ENCODE results near the gene FNIP1. TPM values are rescaled to one million over a fixed set of nuclear protein-coding genes. Genes with fewer than 3 reads are reported as not detected.
"Not testable (repeated sequence)": the region's sequence is repeated elsewhere in the genome, so short reads cannot be mapped to it uniquely, and the experiment has no call there.

Gene FNIP1
- total RNA-seq, 1 donor from 2014 or later, result 30.6 TPM

DNA sequence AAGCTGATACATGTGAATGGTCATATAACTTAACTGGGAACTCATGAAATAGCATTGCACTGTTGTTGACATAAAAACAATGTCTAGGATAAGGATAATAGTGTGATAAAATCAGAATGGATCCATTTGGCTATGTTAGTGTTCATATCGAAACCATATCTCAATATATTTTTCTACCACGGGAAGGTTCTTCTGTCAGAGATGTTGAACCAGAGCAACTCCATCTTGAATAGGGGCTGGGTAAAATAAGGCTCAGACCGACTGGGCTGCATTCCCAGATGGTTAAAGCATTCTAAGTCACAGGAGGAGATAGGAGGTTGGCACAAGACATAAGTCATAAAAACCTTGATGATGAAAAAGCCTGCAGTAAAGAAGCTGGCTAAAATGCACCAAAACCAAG lies 56.3 kb downstream of the FNIP1 start:
- Mint-ChIP-seq H3K27ac (ENCODE audit: unreplicated experiment) (no peak overlapping the region), H3K9me3 (ENCODE audit: unreplicated experiment) (no peaks in the 10 kb centered on the region), H3K36me3 (ENCODE audit: low read depth, unreplicated experiment) (peaks cover 14% of the 10 kb centered on the region), H3K4me1 (ENCODE audit: unreplicated experiment) (no peaks in the 10 kb centered on the region), H3K27me3 (ENCODE audit: unreplicated experiment) (no peaks in the 10 kb centered on the region), H3K4me3 (ENCODE audit: unreplicated experiment) (no peak overlapping the region)
- DNase-seq (ENCODE audit: low spot score), result no peak
- TF ChIP-seq, protein P1, sequence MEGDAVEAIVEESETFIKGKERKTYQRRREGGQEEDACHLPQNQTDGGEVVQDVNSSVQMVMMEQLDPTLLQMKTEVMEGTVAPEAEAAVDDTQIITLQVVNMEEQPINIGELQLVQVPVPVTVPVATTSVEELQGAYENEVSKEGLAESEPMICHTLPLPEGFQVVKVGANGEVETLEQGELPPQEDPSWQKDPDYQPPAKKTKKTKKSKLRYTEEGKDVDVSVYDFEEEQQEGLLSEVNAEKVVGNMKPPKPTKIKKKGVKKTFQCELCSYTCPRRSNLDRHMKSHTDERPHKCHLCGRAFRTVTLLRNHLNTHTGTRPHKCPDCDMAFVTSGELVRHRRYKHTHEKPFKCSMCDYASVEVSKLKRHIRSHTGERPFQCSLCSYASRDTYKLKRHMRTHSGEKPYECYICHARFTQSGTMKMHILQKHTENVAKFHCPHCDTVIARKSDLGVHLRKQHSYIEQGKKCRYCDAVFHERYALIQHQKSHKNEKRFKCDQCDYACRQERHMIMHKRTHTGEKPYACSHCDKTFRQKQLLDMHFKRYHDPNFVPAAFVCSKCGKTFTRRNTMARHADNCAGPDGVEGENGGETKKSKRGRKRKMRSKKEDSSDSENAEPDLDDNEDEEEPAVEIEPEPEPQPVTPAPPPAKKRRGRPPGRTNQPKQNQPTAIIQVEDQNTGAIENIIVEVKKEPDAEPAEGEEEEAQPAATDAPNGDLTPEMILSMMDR (IDR thresholded peaks at IDR 0.05; ENCODE audit: unreplicated experiment), result no peak

DNA sequence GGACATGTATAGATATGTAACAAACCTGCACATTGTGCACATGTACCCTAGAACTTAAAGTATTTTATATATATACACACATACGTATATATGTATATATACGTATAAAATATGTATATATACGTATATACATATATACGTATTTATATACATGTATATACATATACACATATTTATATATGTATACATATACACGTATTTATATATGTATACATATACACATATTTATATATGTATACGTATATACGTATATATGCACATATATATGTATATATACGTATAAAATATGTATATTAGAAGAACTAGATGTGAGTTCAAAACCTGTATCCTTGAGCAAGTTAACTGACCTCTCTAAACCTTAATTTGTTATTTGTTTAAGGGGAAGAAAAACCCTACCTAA lies 61.4 kb downstream of the FNIP1 start:
- H3K4me1 Mint-ChIP-seq (ENCODE audit: unreplicated experiment), result no peaks in the 10 kb centered on the region
- H3K4me3 Mint-ChIP-seq (ENCODE audit: unreplicated experiment), result no peak overlapping the region
- no peaks in the 10 kb centered on the region for H3K9me3 Mint-ChIP-seq (ENCODE audit: unreplicated experiment)

DNA sequence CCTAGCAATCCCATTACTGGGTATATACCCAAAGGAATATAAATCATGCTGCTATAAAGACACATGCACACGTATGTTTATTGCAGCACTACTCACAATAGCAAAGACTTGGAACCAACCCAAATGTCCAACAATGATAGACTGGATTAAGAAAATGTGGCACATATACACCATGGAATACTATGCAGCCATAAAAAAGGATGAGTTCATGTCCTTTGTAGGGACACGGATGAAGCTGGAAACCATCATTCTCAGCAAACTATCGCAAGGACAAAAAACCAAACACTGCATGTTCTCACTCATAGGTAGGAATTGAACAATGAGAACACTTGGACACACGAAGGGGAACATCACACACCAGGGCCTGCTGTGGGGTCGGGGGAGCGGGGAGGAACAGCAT lies 61.9 kb downstream of the FNIP1 start:
- DNase-seq (ENCODE audit: low spot score); H3K27me3 Mint-ChIP-seq (ENCODE audit: unreplicated experiment); H3K4me1 Mint-ChIP-seq (ENCODE audit: unreplicated experiment); H3K36me3 Mint-ChIP-seq (ENCODE audit: low read depth, unreplicated experiment); H3K9me3 Mint-ChIP-seq (ENCODE audit: unreplicated experiment); H3K4me3 Mint-ChIP-seq (ENCODE audit: unreplicated experiment); H3K27ac Mint-ChIP-seq (ENCODE audit: unreplicated experiment): not testable (repeated sequence)

More for the DNA sequence above, 61.4 kb downstream of the FNIP1 start:
- TF ChIP-seq, protein P1 (IDR thresholded peaks at IDR 0.05; ENCODE audit: unreplicated experiment), result no peak
- Mint-ChIP-seq H3K36me3 (ENCODE audit: low read depth, unreplicated experiment) (peaks cover 4% of the 10 kb centered on the region), H3K27ac (ENCODE audit: unreplicated experiment) (no peak overlapping the region), H3K27me3 (ENCODE audit: unreplicated experiment) (no peaks in the 10 kb centered on the region)
- DNase-seq (ENCODE audit: low spot score), result no peak

DNA sequence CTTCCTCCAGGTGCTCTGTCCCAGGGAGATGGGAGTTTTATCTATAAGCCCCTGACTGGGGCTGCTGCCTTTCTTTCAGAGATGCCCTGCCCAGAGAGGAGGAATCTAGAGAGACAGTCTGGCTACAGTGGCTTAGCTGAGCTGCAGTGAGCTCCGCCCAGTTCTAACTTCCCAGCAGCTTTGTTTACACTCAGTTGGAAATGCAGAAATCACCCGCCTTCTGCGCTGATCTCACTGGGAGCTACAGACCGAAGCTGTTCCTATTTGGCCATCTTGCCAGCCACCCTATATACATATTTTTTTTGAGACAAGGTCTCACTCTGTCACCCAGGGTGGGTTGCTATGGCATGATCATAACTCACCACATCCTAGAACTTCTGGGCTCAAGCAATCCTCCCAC lies 67.5 kb downstream of the FNIP1 start:
- not testable (repeated sequence) for H3K9me3 Mint-ChIP-seq (ENCODE audit: unreplicated experiment); H3K27ac Mint-ChIP-seq (ENCODE audit: unreplicated experiment); H3K4me1 Mint-ChIP-seq (ENCODE audit: unreplicated experiment); DNase-seq (ENCODE audit: low spot score); H3K27me3 Mint-ChIP-seq (ENCODE audit: unreplicated experiment); H3K4me3 Mint-ChIP-seq (ENCODE audit: unreplicated experiment)
- peaks cover 24% of the 10 kb centered on the region for H3K36me3 Mint-ChIP-seq (ENCODE audit: low read depth, unreplicated experiment)

DNA sequence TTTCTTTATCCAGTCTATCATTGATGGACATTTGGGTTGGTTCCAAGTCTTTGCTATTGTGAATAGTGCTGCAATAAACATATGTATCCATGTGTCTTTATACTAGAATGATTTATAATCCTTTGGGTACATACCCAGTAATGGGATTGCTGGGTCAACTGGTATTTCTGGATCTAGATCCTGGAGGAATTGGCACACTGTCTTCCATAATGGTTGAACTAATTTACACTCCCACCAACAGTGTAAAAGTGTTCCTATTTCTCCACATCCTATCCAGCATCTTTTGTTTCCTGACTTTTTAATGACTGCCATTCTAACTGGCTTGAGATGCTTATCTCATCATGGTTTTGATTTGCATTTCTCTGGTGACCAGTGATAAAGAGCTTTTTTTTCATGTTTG lies 72.7 kb downstream of the FNIP1 start:
- H3K36me3 Mint-ChIP-seq (ENCODE audit: low read depth, unreplicated experiment), result peaks cover 24% of the 10 kb centered on the region
- not testable (repeated sequence) for H3K4me1 Mint-ChIP-seq (ENCODE audit: unreplicated experiment); H3K4me3 Mint-ChIP-seq (ENCODE audit: unreplicated experiment); H3K9me3 Mint-ChIP-seq (ENCODE audit: unreplicated experiment); H3K27me3 Mint-ChIP-seq (ENCODE audit: unreplicated experiment); DNase-seq (ENCODE audit: low spot score); H3K27ac Mint-ChIP-seq (ENCODE audit: unreplicated experiment)

DNA sequence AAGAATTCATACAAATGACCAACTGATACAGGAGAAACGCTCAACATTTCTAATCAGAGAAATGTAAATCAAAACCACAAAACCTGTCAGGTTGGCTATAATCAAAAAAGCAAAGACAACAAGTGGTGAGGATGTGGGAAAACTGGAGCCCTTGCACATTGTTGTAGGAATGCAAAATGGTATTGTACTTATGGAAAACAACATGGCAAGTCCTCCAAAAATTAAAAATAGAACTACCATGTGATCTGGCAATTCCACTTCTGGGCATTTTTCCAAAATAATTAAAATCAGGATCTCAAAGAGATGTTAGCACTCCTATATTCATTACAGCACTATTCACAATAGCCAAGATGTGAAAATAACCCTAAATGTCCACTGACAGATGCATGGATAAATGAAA lies 76.1 kb downstream of the FNIP1 start:
- Mint-ChIP-seq H3K4me3 (ENCODE audit: unreplicated experiment) (no peak overlapping the region), H3K27ac (ENCODE audit: unreplicated experiment) (no peak overlapping the region), H3K27me3 (ENCODE audit: unreplicated experiment) (peaks cover 2% of the 10 kb centered on the region), H3K36me3 (ENCODE audit: low read depth, unreplicated experiment) (peaks cover 17% of the 10 kb centered on the region), H3K4me1 (ENCODE audit: unreplicated experiment) (peaks cover 2% of the 10 kb centered on the region), H3K9me3 (ENCODE audit: unreplicated experiment) (no peaks in the 10 kb centered on the region)
- no peak for DNase-seq (ENCODE audit: low spot score)
- TF ChIP-seq, protein P1 (IDR thresholded peaks at IDR 0.05; ENCODE audit: unreplicated experiment), result no peak

DNA sequence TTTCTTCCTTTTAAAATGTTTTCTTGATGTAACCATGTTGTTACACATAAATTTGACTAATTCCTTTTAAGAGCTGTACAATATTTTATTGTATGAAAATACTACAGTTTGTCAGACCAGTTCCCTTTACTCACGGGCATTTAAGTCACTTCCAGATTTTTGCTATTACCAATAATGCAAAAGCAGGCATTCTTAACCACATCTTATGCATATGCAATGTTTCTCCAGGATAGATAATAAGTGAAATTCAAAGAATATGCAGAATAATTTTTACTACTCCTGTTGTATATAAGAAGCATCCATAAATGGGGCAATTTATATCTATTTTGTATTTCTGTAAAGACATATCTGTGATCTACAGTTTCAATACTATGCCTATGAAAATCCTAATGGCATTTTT lies 77.3 kb downstream of the FNIP1 start:
- Mint-ChIP-seq H3K27ac (ENCODE audit: unreplicated experiment) (no peak overlapping the region), H3K4me1 (ENCODE audit: unreplicated experiment) (no peaks in the 10 kb centered on the region), H3K4me3 (ENCODE audit: unreplicated experiment) (no peak overlapping the region), H3K27me3 (ENCODE audit: unreplicated experiment) (no peaks in the 10 kb centered on the region), H3K36me3 (ENCODE audit: low read depth, unreplicated experiment) (peaks cover 18% of the 10 kb centered on the region), H3K9me3 (ENCODE audit: unreplicated experiment) (no peaks in the 10 kb centered on the region)
- no peak for DNase-seq (ENCODE audit: low spot score)
- TF ChIP-seq, protein P1 (IDR thresholded peaks at IDR 0.05; ENCODE audit: unreplicated experiment), result no peak

All from endothelial cell (in vitro differentiated cells).